HG03135 (cell line): ENCODE data around the gene GMEB2.
"Not testable (repeated sequence)": the region's sequence is repeated elsewhere in the genome, so short reads cannot be mapped to it uniquely, and the experiment has no call there.

Experiments used
- ATAC-seq: cut with Tn5 transposase; IDR thresholded peaks from one replicate; pipeline ENCODE4 v1.9.1; 2021; ENCODE audit warnings: mild to moderate bottlenecking, moderate library complexity; ENCODE audit not compliant: unreplicated experiment

GMEB2 gene

GRCh38 chr20:63617092-63617875 lies 9.6 kb downstream of the GMEB2 start:
- ATAC-seq = no peak

DNA sequence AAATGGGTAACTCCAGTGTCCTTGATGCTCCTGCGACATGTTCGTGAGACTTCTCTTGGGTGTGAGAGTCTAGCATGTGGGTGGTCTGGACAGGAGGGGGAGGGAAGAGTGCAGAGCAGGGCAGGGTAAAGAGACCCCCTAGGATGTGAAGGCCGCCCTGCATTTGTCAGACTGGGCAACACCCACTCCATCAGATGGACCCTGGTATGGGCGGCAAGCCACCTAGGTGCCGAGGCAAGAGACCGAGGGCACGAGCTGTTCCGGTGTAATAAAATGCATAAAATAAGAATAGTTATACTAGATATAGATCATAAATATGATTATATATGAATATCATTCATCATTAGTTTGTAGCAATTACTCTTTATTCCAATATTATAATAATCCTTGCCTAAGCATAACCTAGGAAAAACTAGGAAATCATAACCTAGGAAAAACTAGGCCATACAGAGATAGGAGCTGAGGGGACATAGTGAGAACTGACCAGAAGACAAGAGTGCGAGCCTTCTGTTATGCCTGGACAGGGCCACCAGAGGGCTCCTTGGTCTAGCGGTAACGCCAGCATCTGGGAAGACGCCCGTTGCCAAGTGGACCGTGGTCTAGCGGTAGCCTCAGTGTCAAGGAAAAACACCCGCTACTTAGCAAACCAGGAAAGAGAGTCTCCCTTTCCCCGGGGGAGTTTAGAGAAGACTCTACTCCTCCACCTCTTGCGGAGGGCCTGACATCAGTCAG lies 12.9 kb downstream of the GMEB2 start:
- not testable (repeated sequence) for ATAC-seq

- no peak for ATAC-seq
Measured at GRCh38 chr20:63612276-63612931, 14.5 kb downstream of the GMEB2 start.

DNA sequence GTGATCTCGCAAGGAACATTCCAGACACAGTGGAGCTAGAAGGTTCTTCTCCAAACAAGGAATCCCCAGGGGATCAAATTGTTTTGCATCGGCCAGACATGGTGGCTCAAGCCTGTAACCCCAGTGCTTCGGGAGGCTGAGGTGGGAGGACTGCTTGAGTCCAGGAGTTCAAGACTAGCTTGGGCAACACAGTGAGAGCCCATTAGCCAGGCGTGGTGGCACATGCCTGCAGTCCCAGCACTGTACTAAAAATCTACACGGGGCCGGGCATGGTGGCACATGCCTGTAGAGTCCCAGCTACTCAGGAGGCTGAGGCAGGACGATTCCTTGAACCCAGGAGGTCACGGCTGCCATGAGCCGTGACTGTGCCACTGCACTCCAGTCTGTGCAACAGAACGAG lies 15.3 kb downstream of the GMEB2 start:
- ATAC-seq = no peak

- ATAC-seq = no peak
Measured at GRCh38 chr20:63610581-63611435, 16.1 kb downstream of the GMEB2 start.

- ATAC-seq = no peak
Measured at GRCh38 chr20:63606686-63607085, 20.2 kb downstream of the GMEB2 start.

DNA sequence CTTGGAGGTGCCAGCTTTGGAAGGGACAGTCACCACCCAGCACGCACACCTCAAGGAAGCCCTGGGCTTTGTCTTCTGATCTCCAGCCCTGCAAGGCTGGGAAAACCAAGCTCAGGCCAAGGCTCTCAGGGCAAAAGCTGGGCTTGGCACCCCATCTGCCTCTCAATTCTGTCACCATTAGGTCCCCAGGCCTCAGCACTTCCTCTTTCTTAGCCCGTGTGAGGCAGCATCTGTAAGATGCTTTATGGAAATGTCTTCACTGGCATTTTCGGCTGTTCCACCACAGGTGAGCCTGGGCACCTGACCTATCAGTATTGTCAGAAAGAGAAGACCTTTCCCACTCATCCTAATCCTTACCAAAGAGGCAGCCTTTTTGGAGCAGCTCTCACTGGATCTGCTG lies 24.6 kb downstream of the GMEB2 start:
- no peak for ATAC-seq

- not testable (repeated sequence) for ATAC-seq
Measured at GRCh38 chr20:63601679-63602078, 25.2 kb downstream of the GMEB2 start.

GRCh38 chr20:63599396-63600050 lies 27.4 kb downstream of the GMEB2 start:
- ATAC-seq = no peak

GRCh38 chr20:63598479-63599395 lies 28.2 kb downstream of the GMEB2 start:
- no peak for ATAC-seq

DNA sequence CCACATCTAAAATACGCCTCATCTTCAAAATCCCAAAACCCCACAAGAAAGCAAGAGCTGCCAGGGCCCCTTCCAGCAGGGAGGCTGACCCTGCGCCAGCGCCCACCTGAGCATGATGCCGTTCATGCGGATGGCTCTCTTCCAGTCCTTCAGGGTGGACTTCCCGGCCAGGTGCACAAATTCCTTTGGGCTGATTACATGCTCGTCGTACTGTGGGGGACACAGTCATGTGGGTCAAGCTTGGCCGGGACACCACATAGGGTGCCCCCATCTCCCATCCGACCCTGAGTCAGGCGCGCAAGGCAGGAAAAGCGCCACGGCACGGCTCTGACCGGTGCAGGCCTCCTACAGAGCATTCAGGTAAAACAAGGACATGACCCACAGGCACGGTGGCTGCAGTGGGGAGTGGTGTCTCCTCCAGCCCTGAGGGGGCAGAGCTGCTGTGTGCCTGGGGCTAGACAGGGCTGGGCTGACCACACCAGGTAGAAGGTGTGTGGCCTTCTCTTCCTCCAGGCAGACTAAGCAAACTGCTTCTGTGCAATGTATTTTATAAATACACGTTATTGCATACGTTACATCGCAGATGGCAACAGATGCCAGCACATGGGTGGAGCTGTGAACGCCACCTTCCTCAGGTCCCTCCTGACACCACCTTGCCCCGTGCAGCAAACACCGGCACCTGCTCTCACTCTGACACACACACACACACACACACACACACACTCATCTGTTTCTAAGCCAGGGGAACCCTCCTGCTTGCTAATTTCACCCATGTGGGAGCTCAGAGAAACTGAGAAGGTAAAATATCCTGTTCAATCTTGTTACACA lies 29.0 kb downstream of the GMEB2 start:
- ATAC-seq = no peak

DNA sequence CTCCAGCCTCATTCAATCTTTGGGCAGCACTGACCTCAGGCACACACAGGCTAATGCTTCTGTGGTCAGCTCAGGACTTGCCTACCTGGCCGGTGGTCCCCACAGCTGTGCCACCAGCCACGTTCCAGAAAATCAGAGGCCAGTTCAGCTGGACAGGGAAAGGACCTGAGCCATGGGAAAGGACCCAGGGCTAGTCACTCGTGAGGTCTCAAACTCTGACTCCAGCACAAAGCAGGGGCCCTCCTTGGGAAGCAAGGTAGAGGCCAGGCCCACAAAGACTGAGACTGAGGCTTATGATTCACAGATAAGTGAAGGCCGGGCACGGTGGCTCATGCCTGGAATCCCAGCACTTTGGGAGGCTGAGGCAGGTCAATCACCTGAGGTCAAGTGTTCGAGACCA lies 30.5 kb downstream of the GMEB2 start:
- no peak for ATAC-seq

DNA sequence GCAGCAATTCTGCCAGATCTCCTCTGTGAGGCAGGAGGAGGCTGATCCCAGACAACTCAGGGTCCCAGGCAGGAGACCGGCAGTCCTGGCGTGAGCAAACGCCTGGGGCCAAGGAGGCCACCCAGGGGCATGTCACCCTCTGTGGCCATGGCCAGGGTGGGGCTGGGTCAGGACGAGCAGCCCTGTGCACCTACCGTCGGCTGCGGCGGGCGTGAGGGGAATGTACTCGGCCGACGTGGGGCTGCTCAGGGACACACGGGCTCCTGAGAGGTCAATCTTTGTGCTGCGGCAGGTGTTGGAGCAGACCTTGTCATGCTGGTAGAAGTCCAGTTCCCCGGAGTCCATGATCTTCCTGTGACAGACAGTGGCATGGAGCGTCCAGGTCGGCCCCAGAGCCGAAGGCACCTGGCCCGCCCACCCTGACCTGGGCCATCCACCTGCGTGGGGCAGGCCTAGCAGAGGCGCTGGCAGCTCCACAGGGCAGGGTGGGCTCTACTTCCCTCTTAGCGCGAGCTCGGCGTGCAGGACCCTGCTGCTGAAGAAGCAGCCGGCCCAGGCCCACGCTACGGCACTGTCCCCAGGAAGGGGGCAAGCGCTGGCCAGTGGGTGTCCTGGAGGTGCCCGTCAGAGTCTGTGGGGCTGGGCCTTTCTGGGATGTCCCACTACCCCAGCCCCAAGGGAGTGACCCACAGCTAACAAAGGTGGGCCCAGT lies 31.3 kb downstream of the GMEB2 start:
- no peak for ATAC-seq

DNA sequence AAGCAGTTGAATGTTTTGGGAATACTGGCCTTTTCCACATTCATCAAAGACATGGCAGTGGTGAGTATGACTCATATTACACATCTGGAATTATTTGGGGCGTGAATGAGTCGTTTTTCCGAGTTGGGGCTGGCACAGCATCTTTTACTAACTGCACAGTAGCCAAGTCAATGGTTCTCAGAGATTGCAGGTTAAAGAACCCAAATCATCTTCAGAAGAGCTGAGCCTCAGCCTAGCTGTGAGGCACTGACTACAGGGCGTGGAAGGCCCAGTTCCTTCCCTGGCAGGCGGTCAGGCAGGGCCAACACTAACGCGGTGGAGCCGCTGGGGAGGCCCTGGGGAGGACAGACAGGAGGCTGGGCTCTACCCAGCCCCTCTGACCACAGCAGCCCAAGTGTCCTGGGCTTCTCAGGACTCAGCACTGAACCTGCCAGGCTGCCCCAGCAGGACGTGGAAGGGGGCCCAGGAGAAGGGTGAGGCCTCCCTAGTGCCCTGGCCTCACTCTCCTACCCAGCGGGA lies 32.8 kb downstream of the GMEB2 start:
- ATAC-seq = no peak

GRCh38 chr20:63592661-63593060 lies 34.2 kb downstream of the GMEB2 start:
- no peak for ATAC-seq

GRCh38 chr20:63591786-63592355 lies 35.0 kb downstream of the GMEB2 start:
- no peak for ATAC-seq

GRCh38 chr20:63591147-63591533 lies 35.8 kb downstream of the GMEB2 start:
- ATAC-seq = no peak
